ENCODE results near the gene ADARB2.

DNA sequence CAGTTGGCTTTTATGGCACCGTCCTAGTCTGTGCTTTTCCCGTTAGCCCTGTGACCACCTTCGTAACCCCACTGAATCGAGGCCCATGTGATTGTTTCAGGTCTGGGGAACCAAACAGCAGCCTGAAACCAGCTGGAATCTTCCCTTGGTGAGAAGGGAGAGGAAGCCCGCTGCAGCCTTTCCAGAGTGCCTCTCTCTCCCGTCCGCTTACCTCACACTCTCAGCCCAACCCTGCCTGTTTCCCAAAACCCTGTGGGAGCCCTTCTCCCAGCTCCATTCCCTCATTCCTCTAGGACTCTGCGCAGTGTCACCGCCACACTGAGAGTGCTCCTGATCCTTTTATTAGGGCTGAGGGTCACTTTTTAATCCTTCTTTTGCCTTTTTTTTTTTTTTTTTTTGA is 541.5 kb downstream of the ADARB2 start:
- no peak for TF ChIP-seq EP300 (IDR thresholded peaks at IDR 0.05)
- TF ChIP-seq, protein P1, sequence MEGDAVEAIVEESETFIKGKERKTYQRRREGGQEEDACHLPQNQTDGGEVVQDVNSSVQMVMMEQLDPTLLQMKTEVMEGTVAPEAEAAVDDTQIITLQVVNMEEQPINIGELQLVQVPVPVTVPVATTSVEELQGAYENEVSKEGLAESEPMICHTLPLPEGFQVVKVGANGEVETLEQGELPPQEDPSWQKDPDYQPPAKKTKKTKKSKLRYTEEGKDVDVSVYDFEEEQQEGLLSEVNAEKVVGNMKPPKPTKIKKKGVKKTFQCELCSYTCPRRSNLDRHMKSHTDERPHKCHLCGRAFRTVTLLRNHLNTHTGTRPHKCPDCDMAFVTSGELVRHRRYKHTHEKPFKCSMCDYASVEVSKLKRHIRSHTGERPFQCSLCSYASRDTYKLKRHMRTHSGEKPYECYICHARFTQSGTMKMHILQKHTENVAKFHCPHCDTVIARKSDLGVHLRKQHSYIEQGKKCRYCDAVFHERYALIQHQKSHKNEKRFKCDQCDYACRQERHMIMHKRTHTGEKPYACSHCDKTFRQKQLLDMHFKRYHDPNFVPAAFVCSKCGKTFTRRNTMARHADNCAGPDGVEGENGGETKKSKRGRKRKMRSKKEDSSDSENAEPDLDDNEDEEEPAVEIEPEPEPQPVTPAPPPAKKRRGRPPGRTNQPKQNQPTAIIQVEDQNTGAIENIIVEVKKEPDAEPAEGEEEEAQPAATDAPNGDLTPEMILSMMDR (IDR thresholded peaks at IDR 0.05): no peak
- TF ChIP-seq POLR2A (IDR thresholded peaks at IDR 0.05): no peak
- no peak for TF ChIP-seq POLR2AphosphoS5 (IDR thresholded peaks at IDR 0.05)
